ENCODE results near the gene ELAC1.
"Not testable (repeated sequence)": the region's sequence is repeated elsewhere in the genome, so short reads cannot be mapped to it uniquely, and the experiment has no call there.

DNA sequence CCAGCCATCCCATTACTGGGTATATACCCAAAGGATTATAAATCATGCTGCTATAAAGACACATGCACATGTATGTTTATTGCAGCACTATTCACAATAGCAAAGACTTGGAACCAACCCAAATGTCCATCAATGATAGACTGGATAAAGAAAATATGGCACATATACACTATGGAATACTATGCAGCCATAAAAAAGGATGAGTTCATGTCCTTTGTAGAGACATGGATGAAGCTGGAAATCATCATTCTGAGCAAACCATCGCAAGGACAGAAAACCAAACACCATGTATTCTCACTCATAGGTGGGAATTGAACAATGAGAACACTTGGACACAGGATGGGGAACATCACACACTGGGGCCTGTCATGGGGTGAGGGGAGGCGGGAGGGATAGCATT, 35.3 kb downstream of the ELAC1 start:
- TF ChIP-seq, protein P1, sequence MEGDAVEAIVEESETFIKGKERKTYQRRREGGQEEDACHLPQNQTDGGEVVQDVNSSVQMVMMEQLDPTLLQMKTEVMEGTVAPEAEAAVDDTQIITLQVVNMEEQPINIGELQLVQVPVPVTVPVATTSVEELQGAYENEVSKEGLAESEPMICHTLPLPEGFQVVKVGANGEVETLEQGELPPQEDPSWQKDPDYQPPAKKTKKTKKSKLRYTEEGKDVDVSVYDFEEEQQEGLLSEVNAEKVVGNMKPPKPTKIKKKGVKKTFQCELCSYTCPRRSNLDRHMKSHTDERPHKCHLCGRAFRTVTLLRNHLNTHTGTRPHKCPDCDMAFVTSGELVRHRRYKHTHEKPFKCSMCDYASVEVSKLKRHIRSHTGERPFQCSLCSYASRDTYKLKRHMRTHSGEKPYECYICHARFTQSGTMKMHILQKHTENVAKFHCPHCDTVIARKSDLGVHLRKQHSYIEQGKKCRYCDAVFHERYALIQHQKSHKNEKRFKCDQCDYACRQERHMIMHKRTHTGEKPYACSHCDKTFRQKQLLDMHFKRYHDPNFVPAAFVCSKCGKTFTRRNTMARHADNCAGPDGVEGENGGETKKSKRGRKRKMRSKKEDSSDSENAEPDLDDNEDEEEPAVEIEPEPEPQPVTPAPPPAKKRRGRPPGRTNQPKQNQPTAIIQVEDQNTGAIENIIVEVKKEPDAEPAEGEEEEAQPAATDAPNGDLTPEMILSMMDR (conservative IDR thresholded peaks at IDR 0.05 in 1 of 2, IDR thresholded peaks at IDR 0.05 in 1 of 2; ENCODE audit: extremely low read depth in 1 of 2, insufficient read depth in 1 of 2, low read depth in 1 of 2, low read length in 2 of 2), result not testable (repeated sequence)
- not testable (repeated sequence) for TF ChIP-seq EZH2 (IDR thresholded peaks at IDR 0.05; ENCODE audit: borderline replicate concordance, low read length)

Data from mammary epithelial cell (primary cell).